ENCODE data around the gene MALSU1.

- no peak for TF ChIP-seq RAD21 (IDR thresholded peaks at IDR 0.05; ENCODE audit: low read length)
- no peak for TF ChIP-seq CTCF (IDR thresholded peaks at IDR 0.05)
- TF ChIP-seq JUND (IDR thresholded peaks at IDR 0.05) = no peak
- TF ChIP-seq YY1 (IDR thresholded peaks at IDR 0.05; ENCODE audit: low read depth) = no peak
- TF ChIP-seq POLR2AphosphoS5 (IDR thresholded peaks at IDR 0.05; ENCODE audit: low read depth, low read length) = no peak
- TF ChIP-seq SIN3A (IDR thresholded peaks at IDR 0.05; ENCODE audit: borderline replicate concordance, low read depth, low read length) = no peak
- TF ChIP-seq GABPA (IDR thresholded peaks at IDR 0.05; ENCODE audit: low read depth) = no peak
- TF ChIP-seq NFIC (IDR thresholded peaks at IDR 0.05; ENCODE audit: borderline replicate concordance) = no peak
These were observed 16.2 kb downstream of the MALSU1 start for GRCh38 chr7:23315366-23315765.
